Measurements from ENCODE around the gene KLRK1.
A peak's percentile ranks its signal among the peaks of the same experiment; 100 is the strongest.

GRCh38 chr12:10395390-10395998 is 5.7 kb upstream of the KLRK1 start:
- no peak for TF ChIP-seq TAF1 (conservative IDR thresholded peaks at IDR 0.05)
- TF ChIP-seq CTCF (IDR thresholded peaks at IDR 0.05; ENCODE audit: low read depth, low read length, missing input control): no peak
- peak; percentile 14 for TF ChIP-seq REST (IDR thresholded peaks at IDR 0.05)
- no peak for TF ChIP-seq RAD21 (IDR thresholded peaks at IDR 0.05)
- TF ChIP-seq YY1 (IDR thresholded peaks at IDR 0.05): peak; percentile 22
- peak; percentile 33 for TF ChIP-seq SP1 (IDR thresholded peaks at IDR 0.05)
- no peak for TF ChIP-seq JUND (IDR thresholded peaks at IDR 0.05)
- no peak for TF ChIP-seq MAX (IDR thresholded peaks at IDR 0.05)
- no peak for TF ChIP-seq EGR1 (IDR thresholded peaks at IDR 0.05; ENCODE audit: low read depth in 2 of 2)
- peak; percentile 17 to 52 for TF ChIP-seq GABPA (IDR thresholded peaks at IDR 0.05 in 1 of 2, conservative IDR thresholded peaks at IDR 0.05 in 1 of 2)
